ENCODE results near the gene BMP6. TPM values are rescaled to one million over a fixed set of nuclear protein-coding genes. Genes with fewer than 3 reads are reported as not detected.

BMP6 gene
- total RNA-seq, 1 experiment from 2014 or later: 1.9 TPM

- H3K36me3 ChIP-seq (ENCODE audit: insufficient read depth, low read length, poor library complexity, severe bottlenecking): no peaks in the 10 kb centered on the region
- no peak overlapping the region for H3K4me3 ChIP-seq (ENCODE audit: low read depth, low read length, poor library complexity, severe bottlenecking)
- no peaks in the 10 kb centered on the region for H3K27me3 ChIP-seq (replicated peaks; ENCODE audit: insufficient read depth, low read depth, low read length, poor library complexity)
- intact Hi-C loops (cut with micrococcal nuclease; ENCODE audit: unreplicated experiment): no loop called here
- no TSS peak for BruUV-seq (replicated peaks)
- ChIA-PET POLR2A (ENCODE audit: low non-redundant PET) (no interaction called here), CTCF (no interaction called here)
- H3K9me3 ChIP-seq (ENCODE audit: low read depth, low read length, poor library complexity, severe bottlenecking): no peaks in the 10 kb centered on the region
- no peak overlapping the region for H3K27ac ChIP-seq (ENCODE audit: low read depth, low read length, poor library complexity, severe bottlenecking)
- no peak for DNase-seq (ENCODE audit: low spot score)
- TF ChIP-seq CTCF (conservative IDR thresholded peaks at IDR 0.05; ENCODE audit: low read depth, low read length): no peak
- TF ChIP-seq EZH2 (IDR thresholded peaks at IDR 0.05; ENCODE audit: borderline replicate concordance, low read depth, low read length, poor library complexity, severe bottlenecking): no peak
- H3K4me1 ChIP-seq (ENCODE audit: insufficient read depth, low read length, poor library complexity, severe bottlenecking): no peaks in the 10 kb centered on the region
These were observed 21.1 kb downstream of the BMP6 start for GRCh38 chr6:7747016-7747415.

DNA sequence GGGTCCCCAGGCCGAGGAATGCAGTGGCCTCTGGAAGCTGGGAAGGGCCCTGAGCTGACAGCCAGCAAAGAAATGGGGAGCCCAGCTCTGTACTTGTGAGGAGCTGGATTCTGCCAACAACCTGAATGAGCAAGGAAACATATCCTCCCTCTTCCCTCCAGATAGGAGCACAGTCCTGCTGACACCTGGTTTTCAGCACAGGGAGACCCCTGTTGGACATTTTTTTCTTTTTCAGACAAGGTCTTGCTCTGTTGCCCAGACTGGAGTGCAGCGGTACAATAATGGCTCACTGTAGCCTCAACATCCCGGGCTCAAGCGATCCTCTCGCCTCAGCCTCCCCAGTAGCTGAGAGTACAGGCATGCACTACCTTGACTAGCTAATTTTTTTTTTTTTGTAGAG is 21.5 kb downstream of the BMP6 start:
- ChIA-PET CTCF (no interaction called here), POLR2A (ENCODE audit: low non-redundant PET) (no interaction called here)
- H3K9me3 ChIP-seq (ENCODE audit: low read depth, low read length, poor library complexity, severe bottlenecking): no peaks in the 10 kb centered on the region
- H3K27ac ChIP-seq (ENCODE audit: low read depth, low read length, poor library complexity, severe bottlenecking): no peak overlapping the region
- BruUV-seq (replicated peaks): no TSS peak
- no peaks in the 10 kb centered on the region for H3K4me1 ChIP-seq (ENCODE audit: insufficient read depth, low read length, poor library complexity, severe bottlenecking)
- H3K36me3 ChIP-seq (ENCODE audit: insufficient read depth, low read length, poor library complexity, severe bottlenecking): no peaks in the 10 kb centered on the region
- intact Hi-C loops (cut with micrococcal nuclease; ENCODE audit: unreplicated experiment): no loop called here
- H3K27me3 ChIP-seq (replicated peaks; ENCODE audit: insufficient read depth, low read depth, low read length, poor library complexity): no peaks in the 10 kb centered on the region
- H3K4me3 ChIP-seq (ENCODE audit: low read depth, low read length, poor library complexity, severe bottlenecking): no peak overlapping the region
- TF ChIP-seq CTCF (conservative IDR thresholded peaks at IDR 0.05; ENCODE audit: low read depth, low read length) (no peak), EZH2 (IDR thresholded peaks at IDR 0.05; ENCODE audit: borderline replicate concordance, low read depth, low read length, poor library complexity, severe bottlenecking) (no peak)
- no peak for DNase-seq (ENCODE audit: low spot score)

GRCh38 chr6:7747901-7748504 is 22.1 kb downstream of the BMP6 start:
- no peak overlapping the region for H3K4me3 ChIP-seq (ENCODE audit: low read depth, low read length, poor library complexity, severe bottlenecking)
- no peaks in the 10 kb centered on the region for H3K27me3 ChIP-seq (replicated peaks; ENCODE audit: insufficient read depth, low read depth, low read length, poor library complexity)
- BruUV-seq (replicated peaks): no TSS peak
- CTCF ChIA-PET: no interaction called here
- no peak for DNase-seq (ENCODE audit: low spot score)
- POLR2A ChIA-PET (ENCODE audit: low non-redundant PET): no interaction called here
- intact Hi-C loops (cut with micrococcal nuclease; ENCODE audit: unreplicated experiment): no loop called here
- H3K9me3 ChIP-seq (ENCODE audit: low read depth, low read length, poor library complexity, severe bottlenecking): no peaks in the 10 kb centered on the region
- H3K4me1 ChIP-seq (ENCODE audit: insufficient read depth, low read length, poor library complexity, severe bottlenecking): no peaks in the 10 kb centered on the region
- no peaks in the 10 kb centered on the region for H3K36me3 ChIP-seq (ENCODE audit: insufficient read depth, low read length, poor library complexity, severe bottlenecking)
- no peak for TF ChIP-seq EZH2 (IDR thresholded peaks at IDR 0.05; ENCODE audit: borderline replicate concordance, low read depth, low read length, poor library complexity, severe bottlenecking)
- no peak for TF ChIP-seq CTCF (conservative IDR thresholded peaks at IDR 0.05; ENCODE audit: low read depth, low read length)
- no peak overlapping the region for H3K27ac ChIP-seq (ENCODE audit: low read depth, low read length, poor library complexity, severe bottlenecking)
